ENCODE measurements around the gene CD180.

Gene CD180

DNA sequence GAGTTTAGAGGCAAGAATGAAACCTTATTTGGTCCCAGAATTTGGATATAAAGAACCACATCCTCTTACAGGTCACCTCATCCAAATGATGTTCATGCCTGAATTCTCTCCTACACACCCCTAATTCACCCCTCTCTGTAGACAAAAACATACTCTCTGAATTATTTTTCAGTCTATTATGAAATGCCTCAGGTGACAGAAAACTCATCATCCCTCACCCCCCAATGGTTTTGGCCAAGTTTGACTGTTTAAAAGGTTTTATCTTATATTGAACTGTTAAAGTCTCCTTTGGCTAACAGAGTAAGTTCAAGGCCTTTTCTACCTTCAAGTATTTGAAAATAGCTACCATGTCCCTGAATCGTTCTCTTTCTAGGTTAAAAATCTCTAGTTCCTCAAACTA, 2.3 kb upstream of the CD180 start:
- Histone ChIP-seq H3K9me3 (ENCODE audit: control insufficient read depth, insufficient read depth, low read length) (no peaks in the 10 kb centered on the region), H3K4me1 (ENCODE audit: control insufficient read depth, insufficient read depth, low read length) (no peaks in the 10 kb centered on the region), H3K4me3 (ENCODE audit: low read depth, low read length) (no peak overlapping the region), H3K27ac (ENCODE audit: low read depth, low read length) (no peak overlapping the region), H3K27me3 (ENCODE audit: control insufficient read depth, insufficient read depth, low read length) (no peaks in the 10 kb centered on the region), H3K36me3 (ENCODE audit: control insufficient read depth, insufficient read depth, low read length) (no peaks in the 10 kb centered on the region), H3K9ac (ENCODE audit: low read depth, low read length) (no peak overlapping the region)

- Histone ChIP-seq H3K36me3 (ENCODE audit: control insufficient read depth, insufficient read depth, low read length) (no peaks in the 10 kb centered on the region), H3K4me1 (ENCODE audit: control insufficient read depth, insufficient read depth, low read length) (no peaks in the 10 kb centered on the region), H3K9ac (ENCODE audit: low read depth, low read length) (no peak overlapping the region), H3K4me3 (ENCODE audit: low read depth, low read length) (no peak overlapping the region), H3K27me3 (ENCODE audit: control insufficient read depth, insufficient read depth, low read length) (no peaks in the 10 kb centered on the region), H3K27ac (ENCODE audit: low read depth, low read length) (no peak overlapping the region), H3K9me3 (ENCODE audit: control insufficient read depth, insufficient read depth, low read length) (no peaks in the 10 kb centered on the region)
These were observed 937 bp upstream of the CD180 start for GRCh38 chr5:67197536-67197935.

DNA sequence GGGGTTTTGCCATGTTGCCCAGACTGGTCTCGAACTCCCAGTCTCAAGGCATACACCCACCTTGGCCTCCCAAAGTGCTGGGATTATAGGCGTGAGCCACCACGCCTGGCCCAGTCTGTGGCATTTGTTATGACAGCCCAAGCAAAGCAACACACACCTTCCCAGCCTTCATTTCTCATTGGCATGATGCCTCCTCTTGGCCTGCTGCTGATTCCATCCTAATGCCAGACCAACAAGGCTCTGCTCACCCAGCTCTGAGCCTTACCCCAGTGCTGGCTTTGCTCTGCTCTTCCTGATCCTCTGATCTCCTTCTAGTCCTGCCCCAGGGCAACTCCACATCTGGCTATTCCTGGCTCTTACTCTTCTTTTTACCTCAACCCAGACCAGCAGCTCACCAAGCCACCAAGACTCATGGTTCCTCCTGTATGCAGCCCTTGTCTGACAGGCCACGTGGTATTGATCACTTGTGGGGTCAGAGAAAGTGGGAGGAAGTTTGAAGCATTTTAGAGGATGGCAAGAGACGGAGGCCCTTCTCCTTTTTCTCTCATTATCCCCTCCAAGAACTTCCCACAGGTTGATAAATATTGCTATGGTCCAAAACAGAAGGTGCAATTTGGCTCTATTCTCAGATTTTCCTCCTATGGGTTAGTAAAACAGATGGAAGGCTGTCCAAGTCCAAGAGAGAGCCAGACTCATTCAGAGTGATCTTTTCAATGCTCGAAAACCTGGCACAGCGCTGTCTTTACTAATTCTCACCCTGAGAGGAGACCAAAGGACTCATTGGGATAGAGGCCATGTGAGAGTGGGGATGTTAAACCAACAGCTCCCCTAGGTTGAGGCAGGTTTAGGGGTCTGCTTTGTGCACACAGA, 958 bp downstream of the CD180 start:
- Histone ChIP-seq H3K9me3 (ENCODE audit: control insufficient read depth, insufficient read depth, low read length) (no peaks in the 10 kb centered on the region), H3K27me3 (ENCODE audit: control insufficient read depth, insufficient read depth, low read length) (no peaks in the 10 kb centered on the region), H3K36me3 (ENCODE audit: control insufficient read depth, insufficient read depth, low read length) (no peaks in the 10 kb centered on the region), H3K4me3 (ENCODE audit: low read depth, low read length) (no peak overlapping the region), H3K27ac (ENCODE audit: low read depth, low read length) (no peak overlapping the region), H3K4me1 (ENCODE audit: control insufficient read depth, insufficient read depth, low read length) (peaks cover 8% of the 10 kb centered on the region; the same call in 1 of the 2 replicates), H3K9ac (ENCODE audit: low read depth, low read length) (no peak overlapping the region)

DNA sequence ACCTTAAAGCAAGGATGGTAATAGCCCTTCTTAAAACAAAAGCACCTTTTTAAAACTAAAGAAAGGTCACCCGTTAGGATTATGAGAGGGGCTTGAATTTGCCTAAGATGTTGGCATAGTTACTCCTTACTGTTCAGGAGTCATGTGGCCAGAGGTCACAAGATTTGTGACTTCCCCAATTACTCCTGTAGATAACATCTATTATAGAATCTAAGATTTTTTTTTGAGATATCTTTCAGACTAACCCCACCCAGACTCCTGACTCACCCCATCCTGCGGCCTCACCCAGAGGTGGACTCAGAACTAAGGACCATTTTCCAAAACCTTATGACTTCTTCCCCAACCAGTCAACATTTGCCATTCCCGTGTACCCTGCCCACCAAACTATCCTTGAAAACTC, 2.4 kb downstream of the CD180 start:
- H3K4me3 ChIP-seq (ENCODE audit: low read depth, low read length) = no peak overlapping the region
- H3K27ac ChIP-seq (ENCODE audit: low read depth, low read length) = no peak overlapping the region
- no peak overlapping the region for H3K9ac ChIP-seq (ENCODE audit: low read depth, low read length)
- H3K36me3 ChIP-seq (ENCODE audit: control insufficient read depth, insufficient read depth, low read length) = no peaks in the 10 kb centered on the region
- peaks cover 13% of the 10 kb centered on the region; the same call in 1 of the 2 replicates for H3K4me1 ChIP-seq (ENCODE audit: control insufficient read depth, insufficient read depth, low read length)
- H3K9me3 ChIP-seq (ENCODE audit: control insufficient read depth, insufficient read depth, low read length) = no peaks in the 10 kb centered on the region
- no peaks in the 10 kb centered on the region for H3K27me3 ChIP-seq (ENCODE audit: control insufficient read depth, insufficient read depth, low read length)

GRCh38 chr5:67193439-67193807, 3.2 kb downstream of the CD180 start:
- Histone ChIP-seq H3K27ac (ENCODE audit: low read depth, low read length) (no peak overlapping the region), H3K27me3 (ENCODE audit: control insufficient read depth, insufficient read depth, low read length) (no peaks in the 10 kb centered on the region), H3K4me1 (ENCODE audit: control insufficient read depth, insufficient read depth, low read length) (peaks cover 13% of the 10 kb centered on the region; the same call in 1 of the 2 replicates), H3K9ac (ENCODE audit: low read depth, low read length) (no peak overlapping the region), H3K4me3 (ENCODE audit: low read depth, low read length) (no peak overlapping the region), H3K36me3 (ENCODE audit: control insufficient read depth, insufficient read depth, low read length) (no peaks in the 10 kb centered on the region), H3K9me3 (ENCODE audit: control insufficient read depth, insufficient read depth, low read length) (no peaks in the 10 kb centered on the region)

DNA sequence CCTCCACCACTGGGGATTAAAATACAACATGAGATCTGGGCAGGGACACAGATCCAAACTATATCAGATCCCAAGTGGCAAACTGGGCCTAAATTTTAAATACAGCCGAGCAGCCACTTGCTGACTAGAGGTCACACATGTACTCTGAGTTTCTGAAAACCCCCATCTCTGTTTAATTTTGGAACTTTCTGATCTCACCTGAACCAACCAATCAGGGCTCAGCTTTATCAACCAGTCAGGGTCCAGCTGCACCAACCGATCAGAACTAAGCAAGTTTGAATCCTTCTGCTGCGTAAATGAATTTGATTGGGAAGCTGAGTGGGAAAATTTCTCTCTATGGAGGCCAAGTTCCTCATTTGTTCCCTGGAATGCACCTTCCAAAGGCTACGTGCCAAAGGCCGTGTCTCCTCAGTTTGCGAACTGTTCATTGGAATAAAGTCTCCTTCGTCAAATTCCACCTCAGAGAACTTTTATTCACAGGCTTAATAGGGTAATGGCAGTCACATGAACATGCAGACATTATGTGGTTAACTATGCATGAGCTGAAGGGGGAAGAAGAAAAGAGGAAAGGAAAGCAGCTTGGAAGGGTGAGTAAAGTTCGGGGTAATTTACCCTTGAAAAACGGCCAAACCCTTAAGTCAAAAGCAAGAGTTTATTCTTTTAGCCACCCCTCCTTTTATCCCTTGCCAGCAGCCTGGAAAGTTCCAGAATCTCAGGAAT, 3.7 kb downstream of the CD180 start:
- no peak overlapping the region for H3K4me3 ChIP-seq (ENCODE audit: low read depth, low read length)
- H3K4me1 ChIP-seq (ENCODE audit: control insufficient read depth, insufficient read depth, low read length) = peaks cover 13% of the 10 kb centered on the region; the same call in 1 of the 2 replicates
- no peak overlapping the region for H3K9ac ChIP-seq (ENCODE audit: low read depth, low read length)
- H3K27ac ChIP-seq (ENCODE audit: low read depth, low read length) = no peak overlapping the region
- H3K27me3 ChIP-seq (ENCODE audit: control insufficient read depth, insufficient read depth, low read length) = no peaks in the 10 kb centered on the region
- no peaks in the 10 kb centered on the region for H3K36me3 ChIP-seq (ENCODE audit: control insufficient read depth, insufficient read depth, low read length)
- no peaks in the 10 kb centered on the region for H3K9me3 ChIP-seq (ENCODE audit: control insufficient read depth, insufficient read depth, low read length)

DNA sequence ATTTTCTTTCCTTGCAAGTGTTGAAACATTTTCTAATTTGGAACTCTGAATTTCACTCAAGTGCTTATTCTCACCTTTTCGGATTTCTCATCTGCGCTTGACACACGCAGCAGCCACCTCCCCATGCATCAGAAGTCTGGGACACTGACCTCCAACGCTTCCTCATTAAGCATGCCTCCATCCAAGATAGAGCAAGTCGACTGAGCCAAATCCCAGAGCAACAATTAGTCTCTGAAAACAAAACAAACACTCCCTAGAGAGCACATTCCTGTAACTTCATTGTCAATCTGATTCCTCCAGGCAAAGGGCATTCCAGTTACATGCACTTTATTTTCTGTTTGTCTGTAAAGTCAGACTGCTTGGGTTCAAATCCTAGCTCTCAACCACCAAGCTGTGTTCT, 5.7 kb downstream of the CD180 start:
- Histone ChIP-seq H3K9ac (ENCODE audit: low read depth, low read length) (no peak overlapping the region), H3K27me3 (ENCODE audit: control insufficient read depth, insufficient read depth, low read length) (no peaks in the 10 kb centered on the region), H3K36me3 (ENCODE audit: control insufficient read depth, insufficient read depth, low read length) (no peaks in the 10 kb centered on the region), H3K4me1 (ENCODE audit: control insufficient read depth, insufficient read depth, low read length) (peaks cover 13% of the 10 kb centered on the region; the same call in 1 of the 2 replicates), H3K27ac (ENCODE audit: low read depth, low read length) (no peak overlapping the region), H3K4me3 (ENCODE audit: low read depth, low read length) (no peak overlapping the region), H3K9me3 (ENCODE audit: control insufficient read depth, insufficient read depth, low read length) (no peaks in the 10 kb centered on the region)

GRCh38 chr5:67190410-67190809, 6.2 kb downstream of the CD180 start:
- no peak overlapping the region for H3K27ac ChIP-seq (ENCODE audit: low read depth, low read length)
- H3K9ac ChIP-seq (ENCODE audit: low read depth, low read length) = no peak overlapping the region
- H3K4me3 ChIP-seq (ENCODE audit: low read depth, low read length) = no peak overlapping the region
- H3K27me3 ChIP-seq (ENCODE audit: control insufficient read depth, insufficient read depth, low read length) = no peaks in the 10 kb centered on the region
- peaks cover 13% of the 10 kb centered on the region; the same call in 1 of the 2 replicates for H3K4me1 ChIP-seq (ENCODE audit: control insufficient read depth, insufficient read depth, low read length)
- H3K36me3 ChIP-seq (ENCODE audit: control insufficient read depth, insufficient read depth, low read length) = no peaks in the 10 kb centered on the region
- H3K9me3 ChIP-seq (ENCODE audit: control insufficient read depth, insufficient read depth, low read length) = no peaks in the 10 kb centered on the region

DNA sequence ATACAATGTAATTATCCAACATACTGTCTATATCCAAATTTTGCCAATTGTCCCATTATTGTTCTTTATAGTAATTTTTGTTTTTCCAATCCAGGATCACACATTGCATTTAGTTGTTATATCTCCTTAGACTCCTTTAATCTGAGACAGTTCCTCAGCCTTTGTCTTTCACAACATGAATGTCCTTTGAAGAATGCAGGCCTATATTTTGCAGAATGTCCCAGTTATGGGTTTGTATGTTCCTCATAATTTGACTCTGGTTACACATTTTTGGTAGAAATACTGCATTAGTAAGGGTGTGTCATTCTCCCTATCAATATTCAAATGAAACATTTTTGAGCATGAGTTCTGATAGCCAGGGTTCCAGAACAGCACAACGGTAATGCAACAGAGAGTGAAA, 6.7 kb downstream of the CD180 start:
- no peaks in the 10 kb centered on the region for H3K9me3 ChIP-seq (ENCODE audit: control insufficient read depth, insufficient read depth, low read length)
- no peak overlapping the region for H3K4me3 ChIP-seq (ENCODE audit: low read depth, low read length)
- H3K27me3 ChIP-seq (ENCODE audit: control insufficient read depth, insufficient read depth, low read length) = no peaks in the 10 kb centered on the region
- peaks cover 13% of the 10 kb centered on the region; the same call in 1 of the 2 replicates for H3K4me1 ChIP-seq (ENCODE audit: control insufficient read depth, insufficient read depth, low read length)
- no peak overlapping the region for H3K9ac ChIP-seq (ENCODE audit: low read depth, low read length)
- H3K36me3 ChIP-seq (ENCODE audit: control insufficient read depth, insufficient read depth, low read length) = no peaks in the 10 kb centered on the region
- H3K27ac ChIP-seq (ENCODE audit: low read depth, low read length) = no peak overlapping the region

DNA sequence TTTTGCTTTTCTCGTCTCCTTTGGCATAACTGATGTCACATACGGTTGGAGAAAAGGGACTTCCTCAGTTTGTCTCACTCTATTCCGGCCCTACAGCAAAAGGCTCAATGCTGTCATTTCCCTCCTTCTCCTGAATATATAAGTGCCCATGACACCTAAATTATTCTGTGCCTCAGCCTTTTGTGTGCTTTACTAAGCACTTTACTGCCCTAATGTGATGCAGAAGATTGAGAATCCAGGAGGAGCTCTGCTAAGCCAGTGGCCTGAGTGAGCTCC, 7.6 kb downstream of the CD180 start:
- Histone ChIP-seq H3K27ac (ENCODE audit: low read depth, low read length) (no peak overlapping the region), H3K9ac (ENCODE audit: low read depth, low read length) (no peak overlapping the region), H3K4me3 (ENCODE audit: low read depth, low read length) (no peak overlapping the region)

More for the DNA sequence above, 7.6 kb downstream of the CD180 start:
- no peaks in the 10 kb centered on the region for H3K27me3 ChIP-seq (ENCODE audit: control insufficient read depth, insufficient read depth, low read length)
- H3K4me1 ChIP-seq (ENCODE audit: control insufficient read depth, insufficient read depth, low read length) = peaks cover 13% of the 10 kb centered on the region; the same call in 1 of the 2 replicates
- no peaks in the 10 kb centered on the region for H3K9me3 ChIP-seq (ENCODE audit: control insufficient read depth, insufficient read depth, low read length)
- no peaks in the 10 kb centered on the region for H3K36me3 ChIP-seq (ENCODE audit: control insufficient read depth, insufficient read depth, low read length)
